ENCODE data around the gene CLIC3.
A peak's percentile ranks its signal among the peaks of the same experiment; 100 is the strongest.

CLIC3 gene

GRCh38 chr9:136980669-136981478 lies 15.5 kb downstream of the CLIC3 start:
- no peak for DNase-seq (ENCODE audit: low spot score)

- DNase-seq (ENCODE audit: low spot score), result no peak
Measured at GRCh38 chr9:136979769-136980587, 16.4 kb downstream of the CLIC3 start.

GRCh38 chr9:136978865-136979544 lies 17.4 kb downstream of the CLIC3 start:
- DNase-seq (ENCODE audit: low spot score), result no peak

- DNase-seq (ENCODE audit: low spot score), result peak; percentile 83
Measured at GRCh38 chr9:136978073-136978864, 18.1 kb downstream of the CLIC3 start.

- no peak for DNase-seq (ENCODE audit: low spot score)
Measured at GRCh38 chr9:136977649-136978072, 18.7 kb downstream of the CLIC3 start.

- DNase-seq (ENCODE audit: low spot score), result no peak
Measured at GRCh38 chr9:136977223-136977622, 19.1 kb downstream of the CLIC3 start, which contains the start of gene PTGDS. TSS of gene PTGDS (plus strand) at chr9:136977504. CDS start at chr9:136977579, 75 bp downstream.

- DNase-seq (ENCODE audit: low spot score), result no peak
Measured at GRCh38 chr9:136975644-136976043, 20.7 kb downstream of the CLIC3 start.

- DNase-seq (ENCODE audit: low spot score), result no peak
Measured at GRCh38 chr9:136974817-136975535, 21.4 kb downstream of the CLIC3 start.

GRCh38 chr9:136973618-136974617 lies 22.4 kb downstream of the CLIC3 start:
- no peak for DNase-seq (ENCODE audit: low spot score)

- DNase-seq (ENCODE audit: low spot score), result no peak
Measured at GRCh38 chr9:136972743-136973142, 23.6 kb downstream of the CLIC3 start.

GRCh38 chr9:136972335-136972734 lies 24.0 kb downstream of the CLIC3 start:
- no peak for DNase-seq (ENCODE audit: low spot score)

- DNase-seq (ENCODE audit: low spot score), result no peak
Measured at GRCh38 chr9:136971746-136972145, 24.6 kb downstream of the CLIC3 start.

- DNase-seq (ENCODE audit: low spot score), result no peak
Measured at GRCh38 chr9:136970361-136970760, 26.0 kb downstream of the CLIC3 start.

- DNase-seq (ENCODE audit: low spot score), result no peak
Measured at GRCh38 chr9:136969774-136970173, 26.6 kb downstream of the CLIC3 start.

GRCh38 chr9:136969150-136969549 lies 27.2 kb downstream of the CLIC3 start:
- DNase-seq (ENCODE audit: low spot score), result no peak

- no peak for DNase-seq (ENCODE audit: low spot score)
Measured at GRCh38 chr9:136968333-136969127, 27.8 kb downstream of the CLIC3 start.

GRCh38 chr9:136965771-136966484 lies 30.4 kb downstream of the CLIC3 start:
- no peak for DNase-seq (ENCODE audit: low spot score)

- no peak for DNase-seq (ENCODE audit: low spot score)
Measured at GRCh38 chr9:136964833-136965422, 31.4 kb downstream of the CLIC3 start.

All from germinal center (tissue), 1 donor.